ENCODE results near the gene MRPS7.

- TF ChIP-seq YY1 (IDR thresholded peaks at IDR 0.05; ENCODE audit: insufficient read depth, insufficient read length) (no peak), ZNF274 (IDR thresholded peaks at IDR 0.05; ENCODE audit: low read depth, low read length) (no peak), SUZ12 (IDR thresholded peaks at IDR 0.05; ENCODE audit: extremely low read depth, insufficient read depth, insufficient read length) (no peak)
Measured at GRCh38 chr17:75225016-75225415, 36.7 kb upstream of the MRPS7 start.

All from NT2/D1 (cell line).